Measurements from ENCODE around the gene LPP. TPM values are rescaled to one million over a fixed set of nuclear protein-coding genes. Genes with fewer than 3 reads are reported as not detected.

LPP gene
- total and polyA plus RNA-seq, 2 donors (not counting 1 experiment from before 2014, with no cell fraction given) = 7.6 to 81.7 TPM

- no peaks in the 10 kb centered on the region for H4K20me1 ChIP-seq (ENCODE audit: control insufficient read depth, insufficient read depth, low read length, poor library complexity, severe bottlenecking)
- no peak overlapping the region for H3K4me3 ChIP-seq (ENCODE audit: control extremely low read depth in 1 of 5, extremely low read depth in 1 of 5, insufficient read depth in 1 of 5, low read depth in 2 of 5, low read length in 4 of 5)
- Mint-ChIP-seq H3K27me3 (no peaks in the 10 kb centered on the region), H3K4me1 (no peaks in the 10 kb centered on the region), H3K27ac (no peak overlapping the region), H3K9me3 (ENCODE audit: insufficient read depth) (no peaks in the 10 kb centered on the region), H3K4me3 (no peak overlapping the region)
- ChIA-PET POLR2A (no interaction called here), CTCF (no interaction called here)
- no peak for ATAC-seq (ENCODE audit: low read depth)
- no peak for DNase-seq
- 100% methylated on average over 1 of the region's 3 CpGs for WGBS (ENCODE audit: insufficient coverage)
- TF ChIP-seq CTCF (IDR thresholded peaks at IDR 0.05) = no peak
- no peak for TF ChIP-seq EZH2 (IDR thresholded peaks at IDR 0.05; ENCODE audit: borderline replicate concordance, insufficient read depth, low read depth, low read length, poor library complexity, severe bottlenecking)
- H3K36me3 ChIP-seq (replicated peaks in 1 of 2; ENCODE audit: control extremely low read depth in 1 of 2, control insufficient read depth in 1 of 2, extremely low read depth in 1 of 2, insufficient read depth in 2 of 2, low read length in 1 of 2) = peaks cover 11 to 23% of the 10 kb centered on the region in 2 experiments
- intact Hi-C loops (cut with micrococcal nuclease) = loop anchor here (5.0 kb wide), 1 partner anchor 1127 kb away; no protein-coding TSS in a partner anchor
- H3K4me2 ChIP-seq (replicated peaks; ENCODE audit: low read depth, low read length, poor library complexity, severe bottlenecking) = no peak overlapping the region
- no peaks in the 10 kb centered on the region for H3K79me2 ChIP-seq (ENCODE audit: control insufficient read depth, insufficient read depth, low read length)
- H3K9me3 ChIP-seq (ENCODE audit: control extremely low read depth in 1 of 3, control insufficient read depth in 2 of 3, insufficient read depth in 1 of 3, low read length in 2 of 3) = no peaks in the 10 kb centered on the region
- H3K4me1 ChIP-seq (ENCODE audit: control insufficient read depth in 2 of 2, insufficient read depth in 2 of 2, low read length in 2 of 2) = no peaks in the 10 kb centered on the region
- H3K9ac ChIP-seq (ENCODE audit: low read length) = no peak overlapping the region
- H2AFZ ChIP-seq (ENCODE audit: insufficient read depth, low read depth, low read length, poor library complexity, severe bottlenecking) = no peak overlapping the region
- no peaks in the 10 kb centered on the region for H3K27me3 ChIP-seq (replicated peaks in 1 of 4; ENCODE audit: control extremely low read depth in 1 of 4, control insufficient read depth in 3 of 4, insufficient read depth in 4 of 4, low read length in 3 of 4)
- no peak overlapping the region for H3K27ac ChIP-seq (ENCODE audit: low read length in 2 of 2)
These were observed 715.7 kb downstream of the LPP start for GRCh38 chr3:188869628-188870027.

- ATAC-seq (ENCODE audit: low read depth) (no peak), DNase-seq (no peak)
- ChIA-PET CTCF (no interaction called here), POLR2A (no interaction called here)
- Mint-ChIP-seq H3K27me3 (no peaks in the 10 kb centered on the region), H3K4me3 (no peak overlapping the region), H3K4me1 (no peaks in the 10 kb centered on the region), H3K27ac (no peak overlapping the region), H3K9me3 (ENCODE audit: insufficient read depth) (no peaks in the 10 kb centered on the region)
- Histone ChIP-seq H2AFZ (ENCODE audit: insufficient read depth, low read depth, low read length, poor library complexity, severe bottlenecking) (no peak overlapping the region), H3K4me2 (replicated peaks; ENCODE audit: low read depth, low read length, poor library complexity, severe bottlenecking) (no peak overlapping the region), H4K20me1 (ENCODE audit: control insufficient read depth, insufficient read depth, low read length, poor library complexity, severe bottlenecking) (no peaks in the 10 kb centered on the region), H3K27me3 (replicated peaks in 1 of 4; ENCODE audit: control extremely low read depth in 1 of 4, control insufficient read depth in 3 of 4, insufficient read depth in 4 of 4, low read length in 3 of 4) (no peaks in the 10 kb centered on the region), H3K4me1 (ENCODE audit: control insufficient read depth in 2 of 2, insufficient read depth in 2 of 2, low read length in 2 of 2) (no peaks in the 10 kb centered on the region), H3K36me3 (replicated peaks in 1 of 2; ENCODE audit: control extremely low read depth in 1 of 2, control insufficient read depth in 1 of 2, extremely low read depth in 1 of 2, insufficient read depth in 2 of 2, low read length in 1 of 2) (peaks cover 11 to 29% of the 10 kb centered on the region in 2 experiments), H3K27ac (ENCODE audit: low read length in 2 of 2) (no peak overlapping the region), H3K9ac (ENCODE audit: low read length) (no peak overlapping the region), H3K4me3 (ENCODE audit: control extremely low read depth in 1 of 5, extremely low read depth in 1 of 5, insufficient read depth in 1 of 5, low read depth in 2 of 5, low read length in 4 of 5) (no peak overlapping the region), H3K79me2 (ENCODE audit: control insufficient read depth, insufficient read depth, low read length) (no peaks in the 10 kb centered on the region), H3K9me3 (ENCODE audit: control extremely low read depth in 1 of 3, control insufficient read depth in 2 of 3, insufficient read depth in 1 of 3, low read length in 2 of 3) (no peaks in the 10 kb centered on the region)
- TF ChIP-seq EZH2 (IDR thresholded peaks at IDR 0.05; ENCODE audit: borderline replicate concordance, insufficient read depth, low read depth, low read length, poor library complexity, severe bottlenecking) (no peak), CTCF (IDR thresholded peaks at IDR 0.05) (no peak)
- intact Hi-C loops (cut with micrococcal nuclease) = no loop called here
- 100% methylated on average over 2 of the region's 8 CpGs for WGBS (ENCODE audit: insufficient coverage)
These were observed 716.5 kb downstream of the LPP start for GRCh38 chr3:188870431-188870830.
